ENCODE data around the gene PMAIP1. TPM values are rescaled to one million over a fixed set of nuclear protein-coding genes. Genes with fewer than 3 reads are reported as not detected.

PMAIP1 gene
- total RNA-seq: 2.4 and 8.5 TPM in 2 replicates

DNA sequence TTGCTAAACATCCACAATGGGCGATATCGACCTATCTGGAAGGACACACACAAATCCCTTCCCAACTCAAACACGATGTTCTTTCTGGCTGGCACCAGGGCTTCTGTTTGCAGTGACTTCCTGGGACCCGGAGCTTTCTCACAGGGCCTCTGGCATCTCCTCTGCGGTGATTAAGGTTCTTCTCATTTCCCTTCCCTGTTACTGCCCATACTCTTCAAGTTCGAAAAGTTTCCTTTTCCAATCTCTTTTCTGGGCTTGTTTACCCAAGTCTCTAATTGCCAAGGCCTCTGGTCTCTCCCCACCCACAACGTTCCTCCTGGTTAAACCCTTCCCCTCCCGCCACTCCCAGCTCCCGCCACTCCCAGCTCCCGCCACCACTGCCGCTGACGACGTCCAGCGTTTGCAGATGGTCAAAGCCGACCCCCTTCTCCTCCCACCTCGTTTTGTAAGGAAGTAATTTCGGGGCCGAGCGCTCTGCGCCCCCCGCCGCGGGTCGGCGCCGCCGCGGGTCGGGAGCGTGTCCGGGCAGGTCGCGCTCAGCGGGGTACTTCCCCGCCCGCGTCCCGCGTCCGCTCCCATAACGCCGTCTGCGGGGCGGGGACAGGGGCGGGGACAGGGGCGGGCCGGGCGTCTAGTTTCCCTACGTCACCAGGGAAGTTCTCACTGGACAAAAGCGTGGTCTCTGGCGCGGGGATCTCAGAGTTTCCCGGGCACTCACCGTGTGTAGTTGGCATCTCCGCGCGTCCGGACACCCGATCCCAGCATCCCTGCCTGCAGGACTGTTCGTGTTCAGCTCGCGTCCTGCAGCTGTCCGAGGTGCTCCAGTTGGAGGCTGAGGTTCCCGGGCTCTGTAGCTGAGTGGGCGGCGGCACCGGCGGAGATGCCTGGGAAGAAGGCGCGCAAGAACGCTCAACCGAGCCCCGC is at the start of gene PMAIP1:
Gene PMAIP1, plus strand, starts transcription at position 699 of the 924 bp plus-strand sequence. Its CDS starts 182 bp downstream, at position 881.

Other genes with a start within 250 kb of the PMAIP1 start
- 14.2 and 24.9 TPM in 2 replicates for gene CCBE1, start 202.6 kb upstream of the PMAIP1 start, total RNA-seq